Measurements from ENCODE around the gene SPINT2. TPM values are rescaled to one million over a fixed set of nuclear protein-coding genes. Genes with fewer than 3 reads are reported as not detected.

Gene SPINT2
- total and polyA plus RNA-seq, 2 of the 13 experiments (the other 11 are each of a cell fraction or from before 2014, with no cell fraction given): 0.31 to 0.77 TPM

- TF ChIP-seq ZNF318 (CRISPR knock-in tag; IDR thresholded peaks at IDR 0.05) (no peak), ZFAT (CRISPR knock-in tag; conservative IDR thresholded peaks at IDR 0.05) (no peak), CC2D1A (CRISPR knock-in tag; IDR thresholded peaks at IDR 0.05) (no peak), SIN3A (IDR thresholded peaks at IDR 0.05; ENCODE audit: borderline replicate concordance, low read depth, low read length) (peak; percentile 34; the same call in 1 of the 2 replicates), ARID5B (CRISPR knock-in tag; IDR thresholded peaks at IDR 0.05) (peak; percentile 29; the same call in 1 of the 2 replicates), ELF1 (CRISPR knock-in tag; IDR thresholded peaks at IDR 0.05) (no peak), MAFF (IDR thresholded peaks at IDR 0.05; ENCODE audit: low read depth, low read length) (no peak), ZNF766 (CRISPR knock-in tag; IDR thresholded peaks at IDR 0.05; ENCODE audit: borderline replicate concordance) (no peak), GATA4 (IDR thresholded peaks at IDR 0.05; ENCODE audit: borderline replicate concordance, low read depth) (no peak), PRDM15 (CRISPR knock-in tag; IDR thresholded peaks at IDR 0.05) (no peak), ZNF616 (CRISPR knock-in tag; IDR thresholded peaks at IDR 0.05; ENCODE audit: low read depth) (no peak), ZSCAN12 (CRISPR knock-in tag; IDR thresholded peaks at IDR 0.05) (no peak)
These were observed 51.5 kb downstream of the SPINT2 start, which contains the start of gene YIF1B (continued) for GRCh38 chr19:38315657-38316476.
